A673 (cell line): ENCODE results near the gene SERINC2. TPM values are rescaled to one million over a fixed set of nuclear protein-coding genes. Genes with fewer than 3 reads are reported as not detected.
"Not testable (repeated sequence)": the region's sequence is repeated elsewhere in the genome, so short reads cannot be mapped to it uniquely, and the experiment has no call there.

Source experiments
- BruUV-seq: library from RNA; stranded (reverse); fragments of 400-500 nt; replicated peaks from 2 replicates; lab custom pipeline; 2021; lab: Mats Ljungman, UMichigan
- CTCF ChIA-PET: fragments of 300-600 bp; sonication (Branson Sonifier 250); formaldehyde crosslinking; loops from one replicate; lab custom pipeline; 2022; ENCODE audit warnings: antibody characterized with exemption; lab: Charles Lee
- POLR2A ChIA-PET: fragments of 300-600 bp; sonication (Branson Sonifier 250); formaldehyde crosslinking; loops from one replicate; lab custom pipeline; 2022; ENCODE audit warnings: antibody characterized with exemption; ENCODE audit not compliant: low non-redundant PET; lab: Charles Lee
- DNase-seq: peaks from one replicate; pipeline ENCODE4 v3.0.0-alpha.2; 2015; ENCODE audit warnings: low spot score
- H3K27ac ChIP-seq: fragments of 200-600 bp; sonication (generic); 2 replicates; pipeline ENCODE4 v1.5.1; 2016; ENCODE audit warnings: mixed run types, low read depth, mild to moderate bottlenecking, mixed read lengths, antibody characterized with exemption, low read length; ENCODE audit not compliant: poor library complexity, severe bottlenecking
- H3K27me3 ChIP-seq: fragments of 200-600 bp; sonication (generic); replicated peaks from 2 replicates; pipeline ENCODE4 v1.6.1; 2017; ENCODE audit warnings: mixed run types, low read depth, mild to moderate bottlenecking, mixed read lengths, antibody characterized with exemption, low read length; ENCODE audit not compliant: insufficient read depth, poor library complexity
- H3K36me3 ChIP-seq: fragments of 200-600 bp; sonication (generic); 2 replicates; pipeline ENCODE4 v1.6.1; 2016; ENCODE audit warnings: mixed run types, mild to moderate bottlenecking, mixed read lengths, antibody characterized with exemption, low read length; ENCODE audit not compliant: insufficient read depth, poor library complexity, severe bottlenecking
- H3K4me1 ChIP-seq: fragments of 200-600 bp; sonication (generic); 2 replicates; pipeline ENCODE4 v1.6.1; 2017; ENCODE audit warnings: mixed run types, mild to moderate bottlenecking, mixed read lengths, antibody characterized with exemption, low read length; ENCODE audit not compliant: insufficient read depth, poor library complexity, severe bottlenecking
- H3K4me3 ChIP-seq: fragments of 200-600 bp; sonication (generic); 2 replicates; pipeline ENCODE4 v1.5.1; 2016; ENCODE audit warnings: low read depth, mixed run types, mild to moderate bottlenecking, mixed read lengths, low read length; ENCODE audit not compliant: poor library complexity, severe bottlenecking
- H3K9me3 ChIP-seq: fragments of 200-600 bp; sonication (generic); 2 replicates; pipeline ENCODE4 v1.6.1; 2016; ENCODE audit warnings: mixed run types, low read depth, mild to moderate bottlenecking, mixed read lengths, antibody characterized with exemption, low read length; ENCODE audit not compliant: poor library complexity, severe bottlenecking
- CTCF ChIP-seq: fragments of 300-800, 200-600 bp; sonication (generic); conservative IDR thresholded peaks from 2 replicates; pipeline ENCODE4 v1.5.1; 2017; ENCODE audit warnings: low read depth, mild to moderate bottlenecking, antibody characterized with exemption, low read length, moderate library complexity, mixed read lengths
- EZH2 ChIP-seq: fragments of 200-600 bp; sonication (generic); IDR thresholded peaks from 2 replicates; pipeline ENCODE4 v1.6.1; 2017; ENCODE audit warnings: borderline replicate concordance, low read depth, mild to moderate bottlenecking, mixed read lengths, antibody characterized with exemption, low read length; ENCODE audit not compliant: poor library complexity, severe bottlenecking
- intact Hi-C: fragments of 100-400 bp; cut with micrococcal nuclease; formaldehyde crosslinking; loops from one replicate; pipeline ENCODE4 v1.10.0; 2022; ENCODE audit not compliant: unreplicated experiment
- total RNA-seq: library from RNA; stranded (reverse); gene quantifications from 2 replicates; pipeline ENCODE4 v1.2.3, GENCODE V29; 2021

The SERINC2 gene
- total RNA-seq, 1 experiment from 2014 or later = 0.30 TPM

- Histone ChIP-seq H3K4me3 (no peak overlapping the region), H3K36me3 (no peaks in the 10 kb centered on the region), H3K9me3 (no peaks in the 10 kb centered on the region), H3K4me1 (no peaks in the 10 kb centered on the region), H3K27ac (no peak overlapping the region), H3K27me3 (no peaks in the 10 kb centered on the region)
- no peak for DNase-seq
- BruUV-seq = no TSS peak
- ChIA-PET POLR2A (no interaction called here), CTCF (no interaction called here)
- TF ChIP-seq EZH2 = no peak
- TF ChIP-seq CTCF = no peak
- intact Hi-C loops = no loop called here
Observed at GRCh38 chr1:31428436-31429221, 15.6 kb downstream of the SERINC2 start.

DNA sequence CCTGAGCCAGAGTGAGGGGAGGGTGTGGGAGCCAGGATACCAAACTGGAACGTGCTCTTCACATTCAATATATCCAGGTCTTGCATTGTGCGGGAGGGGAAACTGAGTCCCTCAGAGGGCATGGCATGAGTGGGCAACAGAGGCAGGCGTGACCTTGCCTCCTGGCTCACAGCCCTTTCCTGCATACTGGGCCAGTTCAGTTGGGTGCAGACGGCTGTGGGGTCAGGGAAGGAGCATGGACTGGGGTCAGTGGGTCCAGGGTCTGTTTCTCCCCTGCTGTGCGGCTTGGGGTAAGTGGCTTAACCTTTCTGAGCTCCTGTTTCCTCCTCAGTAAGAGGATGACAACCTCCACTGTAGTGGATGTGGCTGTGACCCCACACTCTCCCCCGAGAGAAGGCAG lies 16.6 kb downstream of the SERINC2 start:
- H3K36me3 ChIP-seq = no peaks in the 10 kb centered on the region
- DNase-seq = no peak
- POLR2A ChIA-PET = no interaction called here
- CTCF ChIA-PET = no interaction called here
- H3K27me3 ChIP-seq = no peaks in the 10 kb centered on the region
- H3K27ac ChIP-seq = no peak overlapping the region
- H3K4me3 ChIP-seq = no peak overlapping the region
- no peaks in the 10 kb centered on the region for H3K9me3 ChIP-seq
- no peaks in the 10 kb centered on the region for H3K4me1 ChIP-seq
- no TSS peak for BruUV-seq
- TF ChIP-seq CTCF = no peak
- TF ChIP-seq EZH2 = no peak
- intact Hi-C loops = no loop called here

DNA sequence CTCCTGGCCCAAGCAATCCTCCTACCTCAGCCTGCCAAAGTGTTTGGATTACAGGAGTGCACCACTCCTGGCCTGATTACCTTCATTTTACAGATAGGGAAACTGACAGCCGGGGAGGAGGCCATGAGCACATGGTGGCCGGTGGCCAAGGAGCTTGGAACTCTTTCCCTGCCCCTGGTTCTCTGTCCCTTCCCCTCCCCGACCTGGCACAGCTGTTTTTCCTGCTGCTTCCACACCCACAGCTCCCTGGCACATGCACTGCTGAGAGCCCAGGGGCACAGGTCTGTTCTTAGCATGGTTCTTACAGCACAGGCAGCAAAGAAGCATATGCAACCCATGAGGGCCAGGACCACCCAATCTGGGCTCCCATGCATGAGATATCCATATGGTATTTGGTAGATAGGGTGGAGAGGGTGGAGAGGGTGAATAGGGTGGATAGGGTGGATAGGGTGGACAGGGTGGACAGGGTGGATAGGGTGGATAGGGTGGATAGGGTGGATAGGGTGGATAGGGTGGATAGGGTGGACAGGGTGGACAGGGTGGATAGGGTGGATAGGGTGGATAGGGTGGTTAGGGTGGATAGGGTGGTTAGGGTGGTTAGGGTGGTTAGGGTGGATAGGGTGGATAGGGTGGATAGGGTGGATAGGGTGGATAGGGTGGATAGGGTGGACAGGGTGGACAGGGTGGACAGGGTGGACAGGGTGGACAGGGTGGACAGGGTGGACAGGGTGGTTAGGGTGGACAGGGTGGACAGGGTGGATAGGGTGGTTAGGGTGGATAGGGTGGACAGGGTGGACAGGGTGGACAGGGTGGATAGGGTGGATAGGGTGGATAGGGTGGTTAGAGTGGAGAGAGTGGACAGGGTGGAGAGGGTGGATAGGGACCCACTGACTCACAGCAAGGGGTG lies 18.6 kb downstream of the SERINC2 start:
- intact Hi-C loops, H3K36me3 ChIP-seq, CTCF ChIA-PET, H3K4me1 ChIP-seq, H3K4me3 ChIP-seq, DNase-seq, H3K27ac ChIP-seq, POLR2A ChIA-PET, H3K9me3 ChIP-seq, H3K27me3 ChIP-seq, BruUV-seq: not testable (repeated sequence)
